ENCODE results near the gene SLC28A3. TPM values are rescaled to one million over a fixed set of nuclear protein-coding genes. Genes with fewer than 3 reads are reported as not detected.

Gene SLC28A3
- total and polyA plus RNA-seq, 10 of the 15 experiments (the other 5 are each of a cell fraction or from before 2014, with no cell fraction given) = 0.03 to 0.39 (median 0.07) TPM; not detected in 2

DNA sequence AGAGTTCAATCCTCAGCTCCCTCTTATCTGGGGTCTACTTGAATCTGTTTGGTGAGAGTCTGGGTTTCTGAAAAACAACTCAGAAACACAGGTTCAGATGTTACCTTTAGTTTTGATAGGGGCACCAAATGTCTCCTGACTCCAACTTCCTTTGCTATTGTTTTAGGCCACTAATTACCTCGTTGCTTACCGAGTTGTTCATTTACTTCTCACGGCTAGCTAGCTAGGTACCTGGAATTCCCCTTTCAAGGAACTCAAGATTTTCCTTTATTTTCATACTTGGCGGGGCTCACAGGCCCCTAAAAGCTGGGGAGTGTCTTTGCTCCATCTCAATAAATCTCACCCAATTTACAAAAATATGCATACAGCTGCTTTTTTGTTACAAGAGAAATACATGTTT lies 111.4 kb downstream of the SLC28A3 start:
- ChIA-PET CTCF (interaction anchor here (0.9 to 1.2 kb wide), 3 partner anchors 24 to 86 kb away, joined by 3 to 8 read pairs (median 3); no protein-coding TSS in a partner anchor), SMC1A (ENCODE audit: uncharacterized antibody, unreplicated experiment) (interaction anchor here (0.6 to 1.6 kb wide), 6 partner anchors 8 to 133 kb away, joined by 3 to 5 read pairs (median 4); no protein-coding TSS in a partner anchor), RAD21 (ENCODE audit: unreplicated experiment) (interaction anchor here (1.2 to 1.3 kb wide), 2 partner anchors 35 to 84 kb away, joined by 3 read pairs; no protein-coding TSS in a partner anchor), POLR2A (no interaction called here)
- Histone ChIP-seq H3K27ac (ENCODE audit: control insufficient read depth, insufficient read depth) (no peak overlapping the region), H3K27me3 (replicated peaks in 1 of 2; ENCODE audit: control insufficient read depth in 2 of 2, insufficient read depth in 2 of 2, low read length in 1 of 2) (no peaks in the 10 kb centered on the region), H3K4me1 (ENCODE audit: control insufficient read depth, insufficient read depth, low read length) (no peaks in the 10 kb centered on the region), H4K20me1 (ENCODE audit: control insufficient read depth, insufficient read depth) (no peaks in the 10 kb centered on the region), H3K4me3 (no peak overlapping the region), H3K4me2 (ENCODE audit: control insufficient read depth, insufficient read depth) (no peak overlapping the region), H3K9me3 (replicated peaks; ENCODE audit: control insufficient read depth, insufficient read depth, low read length) (no peaks in the 10 kb centered on the region), H3K79me2 (ENCODE audit: control insufficient read depth, insufficient read depth, low read length) (no peaks in the 10 kb centered on the region), H3K36me3 (ENCODE audit: control insufficient read depth in 2 of 2, insufficient read depth in 2 of 2, low read length in 1 of 2) (no peaks in the 10 kb centered on the region), H2AFZ (ENCODE audit: control insufficient read depth, low read depth, low read length) (no peak overlapping the region), H3K9ac (ENCODE audit: control insufficient read depth, insufficient read depth, low read length) (no peak overlapping the region)
- no peak for TF ChIP-seq RAD51 (IDR thresholded peaks at IDR 0.05)
- BruUV-seq (replicated peaks) = no TSS peak
- ATAC-seq (peak; percentile 38; the same call in 2 of the 3 replicates), DNase-seq (ENCODE audit: low read depth, low spot score) (no peak), FAIRE-seq (no peak)
- in situ Hi-C loops (cut with MboI) = no loop called here
- intact Hi-C loops (cut with micrococcal nuclease; ENCODE audit: unreplicated experiment) = no loop called here
- 25% methylated on average over 4 of the region's 4 CpGs for WGBS (ENCODE audit: insufficient coverage, insufficient replicate concordance, low lambda C conversion rate, missing lambda C conversion rate)

GRCh38 chr9:84228130-84228720 lies 112.3 kb downstream of the SLC28A3 start:
- H3K4me2 ChIP-seq (ENCODE audit: control insufficient read depth, insufficient read depth) = no peak overlapping the region
- no peaks in the 10 kb centered on the region for H4K20me1 ChIP-seq (ENCODE audit: control insufficient read depth, insufficient read depth)
- no peaks in the 10 kb centered on the region for H3K9me3 ChIP-seq (replicated peaks; ENCODE audit: control insufficient read depth, insufficient read depth, low read length)
- FAIRE-seq (no peak), ATAC-seq (no peak), DNase-seq (ENCODE audit: low read depth, low spot score) (no peak)
- no peaks in the 10 kb centered on the region for H3K4me1 ChIP-seq (ENCODE audit: control insufficient read depth, insufficient read depth, low read length)
- WGBS (ENCODE audit: insufficient coverage, insufficient replicate concordance, low lambda C conversion rate, missing lambda C conversion rate) = 45% methylated on average over 5 of the region's 5 CpGs
- SMC1A ChIA-PET (ENCODE audit: uncharacterized antibody, unreplicated experiment) = interaction anchor here (0.6 to 1.6 kb wide), 5 partner anchors 8 to 132 kb away, joined by 3 to 5 read pairs (median 4); no protein-coding TSS in a partner anchor
- H3K79me2 ChIP-seq (ENCODE audit: control insufficient read depth, insufficient read depth, low read length) = no peaks in the 10 kb centered on the region
- H3K4me3 ChIP-seq = no peak overlapping the region
- H3K36me3 ChIP-seq (ENCODE audit: control insufficient read depth in 2 of 2, insufficient read depth in 2 of 2, low read length in 1 of 2) = no peaks in the 10 kb centered on the region
- RAD21 ChIA-PET (ENCODE audit: unreplicated experiment) = interaction anchor here (1.2 kb wide), 1 partner anchor 85 kb away, joined by 3 read pairs; no protein-coding TSS in a partner anchor
- no peak overlapping the region for H3K27ac ChIP-seq (ENCODE audit: control insufficient read depth, insufficient read depth)
- intact Hi-C loops (cut with micrococcal nuclease; ENCODE audit: unreplicated experiment) = no loop called here
- BruUV-seq (replicated peaks) = no TSS peak
- in situ Hi-C loops (cut with MboI) = no loop called here
- H3K9ac ChIP-seq (ENCODE audit: control insufficient read depth, insufficient read depth, low read length) = no peak overlapping the region
- POLR2A ChIA-PET = no interaction called here
- H2AFZ ChIP-seq (ENCODE audit: control insufficient read depth, low read depth, low read length) = no peak overlapping the region
- H3K27me3 ChIP-seq (replicated peaks in 1 of 2; ENCODE audit: control insufficient read depth in 2 of 2, insufficient read depth in 2 of 2, low read length in 1 of 2) = no peaks in the 10 kb centered on the region
- CTCF ChIA-PET = interaction anchor here (0.9 to 1.2 kb wide), 2 partner anchors 33 to 87 kb away, joined by 3 to 8 read pairs; no protein-coding TSS in a partner anchor
- TF ChIP-seq NR2C1 (IDR thresholded peaks at IDR 0.05) (no peak), STAT1 (conservative IDR thresholded peaks at IDR 0.05) (no peak), ETV6 (conservative IDR thresholded peaks at IDR 0.05 in 1 of 2, IDR thresholded peaks at IDR 0.05 in 1 of 2; ENCODE audit: borderline replicate concordance in 1 of 2, low read depth in 1 of 2) (no peak), CREB1 (IDR thresholded peaks at IDR 0.05; ENCODE audit: low read depth) (no peak), TCF7 (IDR thresholded peaks at IDR 0.05; ENCODE audit: borderline replicate concordance) (no peak), BMI1 (IDR thresholded peaks at IDR 0.05; ENCODE audit: borderline replicate concordance) (no peak)
- TF ChIP-seq, protein P1, sequence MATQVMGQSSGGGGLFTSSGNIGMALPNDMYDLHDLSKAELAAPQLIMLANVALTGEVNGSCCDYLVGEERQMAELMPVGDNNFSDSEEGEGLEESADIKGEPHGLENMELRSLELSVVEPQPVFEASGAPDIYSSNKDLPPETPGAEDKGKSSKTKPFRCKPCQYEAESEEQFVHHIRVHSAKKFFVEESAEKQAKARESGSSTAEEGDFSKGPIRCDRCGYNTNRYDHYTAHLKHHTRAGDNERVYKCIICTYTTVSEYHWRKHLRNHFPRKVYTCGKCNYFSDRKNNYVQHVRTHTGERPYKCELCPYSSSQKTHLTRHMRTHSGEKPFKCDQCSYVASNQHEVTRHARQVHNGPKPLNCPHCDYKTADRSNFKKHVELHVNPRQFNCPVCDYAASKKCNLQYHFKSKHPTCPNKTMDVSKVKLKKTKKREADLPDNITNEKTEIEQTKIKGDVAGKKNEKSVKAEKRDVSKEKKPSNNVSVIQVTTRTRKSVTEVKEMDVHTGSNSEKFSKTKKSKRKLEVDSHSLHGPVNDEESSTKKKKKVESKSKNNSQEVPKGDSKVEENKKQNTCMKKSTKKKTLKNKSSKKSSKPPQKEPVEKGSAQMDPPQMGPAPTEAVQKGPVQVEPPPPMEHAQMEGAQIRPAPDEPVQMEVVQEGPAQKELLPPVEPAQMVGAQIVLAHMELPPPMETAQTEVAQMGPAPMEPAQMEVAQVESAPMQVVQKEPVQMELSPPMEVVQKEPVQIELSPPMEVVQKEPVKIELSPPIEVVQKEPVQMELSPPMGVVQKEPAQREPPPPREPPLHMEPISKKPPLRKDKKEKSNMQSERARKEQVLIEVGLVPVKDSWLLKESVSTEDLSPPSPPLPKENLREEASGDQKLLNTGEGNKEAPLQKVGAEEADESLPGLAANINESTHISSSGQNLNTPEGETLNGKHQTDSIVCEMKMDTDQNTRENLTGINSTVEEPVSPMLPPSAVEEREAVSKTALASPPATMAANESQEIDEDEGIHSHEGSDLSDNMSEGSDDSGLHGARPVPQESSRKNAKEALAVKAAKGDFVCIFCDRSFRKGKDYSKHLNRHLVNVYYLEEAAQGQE (IDR thresholded peaks at IDR 0.05; ENCODE audit: low read depth, low read length) = no peak

Measured in GM12878 (cell line).